Measurements from ENCODE around the gene CRYBG1.

DNA sequence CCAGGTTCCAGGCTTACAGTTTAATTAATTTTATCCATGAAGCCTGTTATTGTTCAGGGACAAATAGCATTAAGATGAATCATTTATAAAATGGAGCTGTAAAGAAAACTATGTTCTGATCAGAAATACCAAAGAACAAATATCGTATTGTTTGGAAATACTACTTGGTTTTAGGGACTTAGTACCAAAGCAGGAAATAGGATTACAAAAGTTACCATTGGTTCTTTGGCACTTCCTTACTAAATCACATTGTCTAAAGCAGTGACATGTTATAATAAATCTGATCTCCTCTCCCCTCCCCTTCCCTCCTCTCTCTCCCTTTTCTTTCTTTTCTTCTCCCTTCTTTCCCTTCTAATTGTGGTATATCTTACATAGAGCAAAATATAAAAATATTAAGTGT lies 29.6 kb downstream of the CRYBG1 start:
- TF ChIP-seq, protein P1, sequence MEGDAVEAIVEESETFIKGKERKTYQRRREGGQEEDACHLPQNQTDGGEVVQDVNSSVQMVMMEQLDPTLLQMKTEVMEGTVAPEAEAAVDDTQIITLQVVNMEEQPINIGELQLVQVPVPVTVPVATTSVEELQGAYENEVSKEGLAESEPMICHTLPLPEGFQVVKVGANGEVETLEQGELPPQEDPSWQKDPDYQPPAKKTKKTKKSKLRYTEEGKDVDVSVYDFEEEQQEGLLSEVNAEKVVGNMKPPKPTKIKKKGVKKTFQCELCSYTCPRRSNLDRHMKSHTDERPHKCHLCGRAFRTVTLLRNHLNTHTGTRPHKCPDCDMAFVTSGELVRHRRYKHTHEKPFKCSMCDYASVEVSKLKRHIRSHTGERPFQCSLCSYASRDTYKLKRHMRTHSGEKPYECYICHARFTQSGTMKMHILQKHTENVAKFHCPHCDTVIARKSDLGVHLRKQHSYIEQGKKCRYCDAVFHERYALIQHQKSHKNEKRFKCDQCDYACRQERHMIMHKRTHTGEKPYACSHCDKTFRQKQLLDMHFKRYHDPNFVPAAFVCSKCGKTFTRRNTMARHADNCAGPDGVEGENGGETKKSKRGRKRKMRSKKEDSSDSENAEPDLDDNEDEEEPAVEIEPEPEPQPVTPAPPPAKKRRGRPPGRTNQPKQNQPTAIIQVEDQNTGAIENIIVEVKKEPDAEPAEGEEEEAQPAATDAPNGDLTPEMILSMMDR (conservative IDR thresholded peaks at IDR 0.05; ENCODE audit: low read depth, low read length): no peak
- no peak for TF ChIP-seq EZH2 (IDR thresholded peaks at IDR 0.05; ENCODE audit: borderline replicate concordance, low read depth, low read length, poor library complexity, severe bottlenecking)

Data from A673 (cell line).